Measurements from ENCODE around the gene SPINK4.

SPINK4 gene

DNA sequence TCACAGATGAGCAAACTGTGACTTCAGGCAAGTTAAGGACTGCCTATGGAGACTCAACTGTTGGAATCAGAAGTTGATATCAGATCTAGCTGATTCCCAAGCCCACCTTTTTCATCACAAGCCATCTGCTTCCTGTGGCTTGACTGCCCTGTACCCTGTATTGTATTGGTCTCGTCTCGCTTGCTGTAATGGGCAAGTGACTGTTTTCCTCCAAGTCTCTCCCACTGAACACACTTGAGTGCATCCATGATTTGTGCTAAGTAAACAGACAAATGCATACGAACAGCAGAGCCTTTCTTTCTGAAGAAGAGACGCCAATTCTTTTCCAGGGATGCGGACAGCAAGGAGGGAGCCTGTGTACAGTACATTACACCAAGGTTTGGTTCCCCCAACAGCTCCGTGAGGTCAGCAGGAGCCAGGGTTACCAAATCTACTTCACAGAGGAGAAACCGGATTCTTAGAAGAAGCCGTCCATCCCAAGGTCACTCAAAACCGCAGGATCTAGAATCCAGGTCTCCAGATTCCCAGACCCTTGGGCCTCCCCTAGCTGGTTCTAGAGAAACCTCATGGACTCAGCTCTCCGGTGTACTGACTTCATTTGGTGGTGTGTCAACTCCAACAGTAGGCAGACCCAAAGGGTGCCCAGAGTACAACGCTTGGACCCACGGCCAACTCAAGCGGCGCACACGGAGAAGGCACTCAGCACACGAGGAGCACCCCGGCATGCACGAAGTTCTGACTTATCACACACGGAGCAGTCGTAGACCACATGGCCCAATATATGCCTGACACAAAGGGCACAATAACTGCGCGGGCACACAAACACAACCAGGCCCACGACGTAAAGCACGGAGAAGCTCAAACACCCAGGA is 23.4 kb downstream of the SPINK4 start:
- DNase-seq = no peak

DNA sequence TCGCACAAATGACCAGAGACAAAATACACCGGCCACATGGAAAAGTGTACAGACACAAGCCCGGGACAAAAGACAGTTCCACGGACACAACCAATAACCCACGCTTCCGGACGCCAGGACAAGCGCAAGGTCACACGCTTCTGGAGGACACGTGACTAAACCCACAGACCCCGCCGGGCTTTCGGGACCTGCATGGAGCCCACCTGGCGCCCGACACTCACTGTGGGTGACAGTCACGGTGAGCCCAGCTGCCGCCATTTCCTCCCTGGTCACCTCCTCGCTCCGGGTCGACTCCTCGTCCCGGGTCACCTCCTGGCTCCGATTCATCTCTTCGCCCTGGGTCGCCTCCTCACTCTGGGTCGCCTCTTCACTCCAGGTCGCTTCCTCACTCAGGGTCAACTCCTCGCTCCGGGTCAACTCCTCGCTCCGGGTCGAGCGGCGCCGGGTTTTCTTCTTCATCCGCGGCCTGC is 24.1 kb downstream of the SPINK4 start:
- DNase-seq = no peak

DNA sequence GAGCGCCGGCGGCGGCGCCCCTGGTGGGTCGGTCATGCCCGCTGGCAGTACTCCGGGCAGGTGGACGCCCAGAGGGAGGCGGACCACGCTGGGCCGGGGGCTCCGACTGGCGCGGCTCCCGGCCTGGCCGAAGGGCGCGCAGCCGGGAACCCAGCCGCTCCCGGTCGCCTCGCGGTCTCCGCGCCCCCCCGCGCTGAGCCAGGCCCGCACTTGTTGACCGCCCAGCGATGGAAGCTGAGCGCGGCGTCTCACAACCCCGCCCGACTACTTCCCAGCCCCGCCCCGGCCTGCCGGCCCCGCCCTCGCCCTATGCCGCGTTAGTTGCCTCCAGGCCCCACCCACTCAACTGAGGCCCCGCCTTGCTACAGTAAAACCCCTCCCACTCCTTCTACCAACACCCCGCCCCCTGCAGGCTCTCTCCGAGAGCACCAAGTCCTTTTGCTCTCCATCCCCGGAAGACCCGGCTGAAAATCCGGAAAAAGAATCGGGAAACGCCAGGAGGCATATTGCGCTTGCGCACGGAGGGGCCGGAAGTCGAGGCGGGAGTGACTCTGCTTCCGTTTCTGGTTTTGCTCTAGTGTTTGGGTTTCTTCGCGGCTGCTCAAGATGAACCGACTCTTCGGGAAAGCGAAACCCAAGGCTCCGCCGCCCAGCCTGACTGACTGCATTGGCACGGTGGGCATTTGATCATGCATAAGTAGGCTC is 24.7 kb downstream of the SPINK4 start, which contains the start of the genes BAG1 and CHMP5:
Gene BAG1, minus strand, starts transcription at position 236 of the 705 bp plus-strand sequence.
Gene CHMP5, plus strand, starts transcription at position 577 of the 705 bp plus-strand sequence. Its CDS starts 30 bp downstream, at position 607.
- peak; percentile 99 for DNase-seq

DNA sequence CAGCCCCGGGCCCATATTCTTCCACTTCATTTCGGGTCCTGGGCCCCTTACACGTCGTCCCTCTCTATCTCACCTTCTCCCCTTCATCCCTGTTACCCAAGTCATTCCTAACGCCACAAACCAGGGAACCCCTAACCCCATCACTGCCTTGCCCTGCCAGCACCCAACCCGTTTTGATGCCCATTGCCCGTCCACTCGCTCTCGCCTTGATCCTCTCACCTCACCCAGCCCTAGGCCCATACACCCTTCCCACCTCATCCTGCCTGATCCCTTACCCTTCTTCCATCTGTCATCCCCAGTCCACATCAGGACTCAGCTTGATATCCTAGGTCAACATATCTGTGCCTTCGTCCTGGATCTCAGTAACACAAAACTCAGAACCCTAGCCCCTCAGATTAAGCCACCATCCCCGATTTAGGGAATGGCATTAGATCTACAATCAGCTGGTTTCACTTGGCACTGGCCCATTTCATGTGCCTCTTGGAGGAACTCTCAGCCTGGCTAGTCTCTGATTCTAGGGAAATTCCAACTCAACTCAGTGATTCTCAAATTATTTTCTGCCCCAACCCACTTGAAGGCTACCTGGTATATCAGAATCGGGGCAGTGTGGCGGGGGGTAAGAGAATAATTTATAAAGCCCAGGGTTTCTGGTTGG is 25.4 kb downstream of the SPINK4 start:
- DNase-seq = no peak

DNA sequence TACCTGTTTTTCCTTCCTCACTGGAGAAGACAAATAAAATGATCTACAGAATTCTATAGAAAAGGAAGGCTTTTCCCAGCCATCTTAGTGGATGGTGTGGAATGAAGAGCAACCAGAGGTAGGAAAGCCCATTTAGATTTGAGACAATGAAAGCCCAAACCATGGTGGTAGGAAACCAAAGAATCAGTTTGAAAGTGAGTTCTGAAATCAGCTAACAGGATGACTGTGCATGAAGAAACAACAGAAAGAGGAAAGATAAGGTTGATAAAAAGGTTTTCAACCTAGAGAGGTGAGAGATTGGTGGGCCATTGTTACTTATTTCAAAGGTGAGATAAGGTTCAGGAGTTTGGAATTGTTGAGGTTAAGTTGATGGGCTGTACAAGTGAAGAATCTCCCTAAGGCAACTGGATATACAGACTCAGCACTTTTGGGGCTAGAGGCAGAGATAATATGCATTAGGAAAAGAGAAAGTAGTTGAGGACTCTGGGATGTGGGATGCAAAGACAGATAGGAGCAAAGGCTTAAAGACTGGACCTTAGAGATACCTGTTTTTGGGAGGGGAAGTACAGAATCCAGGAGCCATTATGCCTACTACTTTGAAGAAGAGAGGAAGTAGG is 27.3 kb downstream of the SPINK4 start:
- no peak for DNase-seq

DNA sequence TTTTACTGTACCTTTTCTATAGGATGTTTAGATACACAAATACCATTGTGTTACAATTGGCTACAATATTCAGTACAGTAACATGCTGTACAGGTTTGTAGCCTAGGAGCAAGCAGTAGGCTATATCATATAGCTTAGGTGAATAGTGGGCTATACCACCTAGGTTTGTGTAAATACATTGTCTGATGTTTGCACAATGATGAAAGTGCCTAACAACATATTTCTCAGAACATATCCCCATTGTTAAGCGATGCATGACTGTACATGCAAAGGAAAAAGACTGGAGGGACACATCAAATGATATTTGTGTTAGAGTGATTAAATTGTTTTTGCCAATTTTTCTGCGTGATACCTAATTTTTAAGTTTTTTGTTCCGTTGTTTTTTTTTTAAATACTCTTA is 30.2 kb downstream of the SPINK4 start:
- DNase-seq = no peak

DNA sequence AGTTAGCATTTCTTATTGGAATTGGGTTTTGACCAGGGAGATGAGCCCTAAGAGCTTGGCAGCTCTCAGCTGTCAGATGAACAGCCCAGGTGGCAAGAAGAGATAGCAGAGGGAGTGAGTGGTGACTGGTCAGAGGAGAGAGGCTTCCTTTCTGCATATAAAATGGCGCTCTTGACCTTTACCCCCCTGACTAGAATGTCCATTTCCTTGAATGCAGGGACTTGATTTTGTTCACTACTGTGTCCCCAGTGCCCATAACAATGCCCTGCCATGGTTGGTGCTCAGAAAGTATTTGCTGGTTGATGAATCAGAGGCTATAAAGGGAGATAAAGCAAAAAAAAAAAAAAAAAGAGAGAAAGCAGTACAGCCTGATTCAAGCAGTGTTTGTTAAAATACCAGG is 32.1 kb downstream of the SPINK4 start:
- DNase-seq = no peak

DNA sequence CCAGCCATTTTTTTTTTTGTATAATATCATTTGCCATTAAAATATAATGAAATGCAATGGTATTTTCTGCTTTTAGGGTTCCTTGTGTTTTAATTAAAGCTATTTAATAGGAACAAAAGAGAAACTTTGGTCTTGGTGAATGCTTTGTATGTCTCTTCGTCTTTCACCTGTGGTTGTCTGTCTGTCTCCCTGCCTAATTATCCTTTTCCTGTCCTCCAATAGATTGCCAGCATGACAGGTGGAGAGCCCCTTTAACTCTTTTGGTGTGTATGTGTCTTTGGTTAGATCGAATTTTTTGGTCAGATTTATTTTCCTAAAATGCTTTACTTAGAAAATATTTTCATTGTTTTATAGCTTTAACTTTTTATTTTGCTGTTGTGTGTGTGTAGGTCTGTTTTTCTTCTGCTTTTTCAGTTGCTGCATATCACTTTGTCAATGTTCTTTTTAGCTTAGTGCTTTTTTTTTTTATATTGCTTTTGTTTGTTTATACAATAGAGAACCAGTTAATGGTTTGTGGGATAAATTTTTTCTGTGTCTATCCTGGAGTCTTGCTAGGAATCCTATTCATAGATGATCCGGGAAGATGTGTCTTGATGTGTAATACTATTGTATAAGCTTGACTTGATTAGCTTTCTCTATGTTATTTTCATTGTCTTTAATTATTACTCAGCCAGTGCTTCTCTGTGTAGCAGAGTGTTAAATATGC is 33.5 kb downstream of the SPINK4 start:
- DNase-seq = no peak

DNA sequence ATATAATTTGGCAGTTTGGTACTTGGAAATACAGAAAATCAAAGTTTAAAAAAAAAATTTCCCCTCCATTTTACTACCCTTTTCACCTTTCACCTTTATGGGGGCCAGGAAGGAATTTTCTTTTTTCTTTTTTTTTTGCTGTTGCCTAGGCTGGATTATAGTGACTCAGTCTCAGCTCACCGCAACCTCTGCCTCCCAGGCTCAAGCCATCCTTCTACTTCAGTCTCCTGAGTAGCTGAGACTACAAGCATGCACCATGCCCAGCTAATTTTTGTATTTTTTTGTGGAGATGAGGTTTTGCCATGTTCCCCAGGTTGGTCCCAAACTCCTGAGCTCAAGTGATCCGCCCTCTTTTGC is 34.0 kb downstream of the SPINK4 start:
- no peak for DNase-seq

DNA sequence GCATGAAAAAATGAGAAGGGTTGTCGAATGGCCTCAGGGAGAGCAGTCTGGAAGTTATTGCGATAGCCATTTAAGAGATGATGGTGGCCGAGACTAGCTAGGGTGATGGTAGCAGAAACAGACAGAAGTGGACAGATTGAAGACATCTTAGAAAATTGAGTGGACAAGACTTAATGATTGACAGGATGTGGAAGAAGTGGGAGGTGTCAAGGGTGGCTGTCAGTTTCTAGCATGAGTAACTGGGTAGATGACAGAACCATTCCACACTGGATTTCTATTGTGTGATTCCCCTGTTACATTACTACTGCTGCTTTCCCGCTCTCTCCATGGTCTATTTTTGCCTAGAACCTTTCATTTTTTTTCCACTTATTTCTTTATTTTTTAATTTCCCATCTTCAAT is 37.5 kb downstream of the SPINK4 start:
- DNase-seq = no peak

DNA sequence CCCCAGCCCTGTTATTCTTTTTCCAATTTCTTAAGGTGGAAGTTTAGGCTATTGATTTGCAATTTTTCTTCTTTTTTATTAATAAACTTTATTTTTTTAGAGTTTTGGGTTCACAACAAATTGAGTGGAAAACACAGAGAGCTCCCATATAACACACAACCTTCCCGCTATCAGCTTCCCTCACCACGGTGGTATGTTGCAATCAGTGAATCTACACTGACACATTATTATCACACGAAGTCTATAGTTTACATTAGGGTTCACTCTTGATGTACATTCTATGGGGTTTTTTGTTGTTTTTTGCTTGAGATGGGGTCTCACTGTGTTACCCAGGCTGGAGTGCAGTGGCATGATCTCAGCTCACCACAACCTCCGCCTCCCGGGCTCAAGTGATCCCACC is 45.5 kb downstream of the SPINK4 start:
- no peak for DNase-seq

DNA sequence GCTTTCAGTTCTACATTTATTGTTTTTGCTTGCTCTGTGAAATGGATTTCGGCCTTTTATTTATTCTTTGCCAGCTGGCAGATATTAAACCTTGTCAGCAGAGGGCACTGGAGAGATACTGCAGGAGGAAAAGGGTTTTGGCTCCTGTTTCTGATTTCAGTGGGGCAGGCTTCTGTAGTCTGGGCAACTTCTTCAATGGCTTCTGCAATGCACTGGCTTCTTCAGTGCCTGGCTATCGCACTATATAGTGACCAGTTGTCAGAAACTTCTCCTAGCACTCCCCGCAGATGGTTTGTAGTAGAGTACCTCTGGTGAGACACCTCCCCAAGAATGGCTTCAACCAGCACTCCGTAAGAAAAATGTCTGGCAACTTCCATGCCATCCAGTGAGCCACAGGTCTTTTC is 47.1 kb downstream of the SPINK4 start:
- DNase-seq = peak; percentile 60

DNA sequence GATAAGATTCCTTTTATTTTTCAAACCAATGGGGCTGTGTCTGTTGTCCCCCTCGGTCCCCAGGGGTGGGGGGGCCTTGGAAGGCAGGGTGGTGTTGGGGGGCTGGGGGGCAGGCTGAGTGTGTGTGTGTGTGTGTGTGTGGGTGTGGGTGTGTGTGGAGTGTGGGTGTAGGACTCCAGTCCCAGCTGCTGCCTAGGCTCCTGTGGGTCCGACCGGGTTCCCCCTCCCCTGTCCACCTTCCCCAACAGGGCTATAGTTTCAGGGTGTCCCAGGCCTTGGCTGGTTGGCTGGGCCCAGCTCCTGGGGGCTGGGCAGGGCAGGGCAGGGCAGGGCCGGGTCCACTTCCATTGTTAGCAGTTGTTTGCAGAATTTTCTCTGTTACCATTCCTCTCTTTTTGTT is 48.3 kb downstream of the SPINK4 start:
- DNase-seq = no peak

DNA sequence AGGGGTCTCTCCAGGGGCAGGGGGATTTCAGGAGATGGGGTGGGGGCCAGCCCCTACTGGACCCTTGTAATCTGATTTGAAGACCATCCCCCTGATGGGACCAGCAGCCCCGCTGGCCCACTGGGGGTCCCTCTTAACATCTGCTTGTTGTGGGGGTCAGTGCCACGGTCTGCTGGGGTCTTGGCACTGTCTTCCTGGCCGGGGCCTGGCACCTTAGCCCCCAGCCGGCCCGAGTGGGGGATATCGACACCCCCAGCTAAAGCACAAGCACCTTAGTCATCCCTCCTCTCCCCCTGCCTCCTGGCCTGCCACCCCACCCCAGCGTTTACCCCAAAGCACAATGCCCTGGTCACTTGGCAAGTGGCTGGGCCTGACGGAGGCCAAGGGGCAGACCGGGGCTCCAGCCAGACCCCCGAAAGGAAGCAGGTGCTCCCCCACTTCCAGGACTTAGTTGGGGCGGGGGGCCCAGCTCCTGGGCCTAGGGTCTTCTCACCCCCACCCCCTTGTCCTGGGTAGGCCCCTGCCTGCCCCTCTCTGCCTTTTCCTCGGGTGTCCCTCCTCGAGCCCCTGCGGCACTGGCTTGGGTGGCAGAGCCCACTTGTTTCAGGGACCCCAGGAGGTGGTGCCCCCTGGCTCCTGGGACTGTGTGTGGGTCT is 49.0 kb downstream of the SPINK4 start:
- no peak for DNase-seq

DNA sequence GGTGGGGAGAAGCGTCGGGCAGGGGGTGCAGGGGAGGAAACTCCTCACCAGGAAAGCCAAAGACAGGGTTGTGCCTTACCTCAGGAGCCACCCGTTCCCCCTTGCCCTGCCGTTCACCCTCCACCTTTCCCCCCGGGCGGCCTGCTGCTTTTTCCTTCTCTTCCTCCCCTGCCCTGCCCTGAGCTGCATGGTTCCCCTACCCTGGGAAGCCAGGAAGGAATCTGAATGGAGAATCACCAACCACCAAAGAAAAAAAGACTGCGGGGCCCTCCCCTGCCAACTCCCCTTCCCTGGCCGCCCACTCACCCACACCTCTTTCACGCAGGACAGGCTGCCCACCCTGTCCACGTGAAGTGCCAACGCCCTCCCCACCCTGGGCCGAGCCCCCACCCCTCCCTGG is 49.5 kb downstream of the SPINK4 start:
- peak; percentile 19 for DNase-seq

DNA sequence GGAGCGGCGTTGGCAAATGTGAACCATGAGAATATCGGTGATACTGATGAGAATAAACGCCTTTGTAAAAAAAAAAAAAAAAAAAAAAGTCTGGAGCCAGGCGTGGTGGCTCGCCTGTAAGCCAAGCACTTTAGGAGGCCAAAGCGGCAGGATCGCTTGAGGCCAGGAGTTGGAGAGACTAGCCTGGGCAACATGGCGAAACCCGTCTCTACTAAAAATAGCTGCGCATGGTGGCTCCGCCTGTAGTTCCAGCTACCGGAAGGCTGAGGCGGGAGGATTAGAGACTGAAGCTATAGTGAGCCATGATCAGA is 49.9 kb downstream of the SPINK4 start:
- no peak for DNase-seq

DNA sequence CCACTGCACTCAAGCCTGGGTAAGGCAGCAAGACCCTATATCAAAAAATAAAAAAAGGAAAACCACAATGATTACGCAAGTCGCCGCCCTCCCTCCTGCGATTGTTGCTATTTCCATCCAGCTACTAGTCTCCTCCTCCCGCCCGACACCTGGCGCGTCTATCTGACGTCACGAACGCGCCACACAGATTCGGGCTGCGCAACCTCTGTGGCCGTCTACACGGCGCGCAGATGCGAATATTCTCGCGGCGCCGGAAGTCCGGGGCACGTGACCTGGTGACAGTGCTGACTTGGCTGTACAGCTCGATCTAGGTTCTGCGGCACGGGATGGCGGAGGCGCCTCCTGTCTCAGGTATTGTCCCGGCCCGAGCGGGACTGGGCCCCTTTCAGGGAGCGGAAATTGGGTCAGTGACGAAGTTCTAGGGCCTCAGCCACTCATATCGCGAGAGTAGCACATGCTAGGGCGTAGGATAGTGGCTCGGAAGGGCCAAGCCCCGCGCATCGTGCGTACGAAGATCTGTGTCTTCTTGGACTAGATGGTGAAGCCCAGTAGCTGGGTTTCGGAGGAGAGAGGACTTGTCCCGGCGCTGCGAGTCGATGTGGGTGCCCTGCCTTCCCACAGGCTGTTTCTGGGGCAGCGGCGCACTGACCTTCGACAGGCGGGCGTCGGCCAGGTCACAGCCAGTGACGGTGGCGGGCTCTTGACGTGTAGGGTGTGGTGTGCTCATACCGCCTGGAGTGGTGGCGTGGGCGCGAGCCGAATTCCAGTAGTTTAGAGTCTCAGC is 50.5 kb downstream of the SPINK4 start, which contains the start of gene NFX1:
Gene NFX1, plus strand, starts transcription at position 270 of the 784 bp plus-strand sequence. Its CDS starts 57 bp downstream, at position 327.
- peak; percentile 99 for DNase-seq

DNA sequence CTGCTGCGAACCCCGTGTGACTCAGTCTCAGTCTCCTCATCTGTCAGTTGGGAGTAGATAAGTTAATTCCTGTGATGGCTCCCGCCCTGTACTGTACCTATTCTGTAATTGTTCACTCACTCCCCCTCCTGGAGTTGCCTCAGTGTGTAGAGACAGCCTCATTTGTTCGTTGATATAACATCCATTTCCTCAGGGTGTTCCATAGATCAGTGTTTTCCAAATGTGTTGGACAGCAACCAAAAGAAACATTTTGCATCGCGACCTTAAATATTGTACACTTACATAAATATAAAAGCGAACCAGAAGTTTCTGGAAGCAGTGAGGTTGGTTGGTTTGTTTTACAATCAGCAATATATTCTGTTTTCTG is 51.0 kb downstream of the SPINK4 start:
- DNase-seq = no peak

DNA sequence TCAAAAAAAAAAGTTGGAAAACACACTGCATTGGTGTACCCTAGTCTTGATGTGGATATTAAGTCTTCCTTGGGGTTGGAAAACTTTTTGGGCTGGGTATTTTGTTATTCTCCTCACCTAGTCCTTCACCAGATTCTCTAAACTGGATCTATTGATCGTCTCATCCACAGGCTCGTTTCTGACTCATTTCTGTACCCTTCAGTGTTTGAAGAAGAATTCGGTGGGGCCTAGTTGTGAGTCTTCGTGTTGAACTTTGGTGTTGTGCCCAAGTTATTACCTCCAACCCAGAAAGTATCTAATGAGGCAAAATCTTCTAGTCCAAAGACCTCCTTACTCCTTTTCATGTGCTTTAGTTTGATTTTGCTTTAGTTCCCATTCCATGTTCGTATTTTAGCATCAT is 51.9 kb downstream of the SPINK4 start:
- no peak for DNase-seq

DNA sequence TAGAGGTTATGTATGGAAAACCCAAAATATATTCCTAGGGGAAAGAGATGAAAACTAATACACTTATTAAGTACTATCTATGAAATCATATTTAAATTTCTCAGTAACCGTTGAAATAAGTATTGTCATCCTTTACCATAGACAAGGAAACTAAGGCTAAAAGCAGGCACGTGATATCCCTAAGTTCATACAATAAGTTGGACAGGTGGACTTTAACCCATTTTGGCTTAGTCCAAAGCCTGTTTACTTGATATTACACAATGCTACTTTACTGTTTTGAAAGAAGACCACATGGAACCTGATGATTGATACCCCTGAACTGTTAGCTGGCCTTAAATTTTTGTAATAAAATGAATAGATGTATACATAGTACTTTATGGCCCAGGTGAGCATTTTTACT is 53.8 kb downstream of the SPINK4 start:
- no peak for DNase-seq
